HS-27A (cell line): Measurements from ENCODE around the gene HGF.
"Not testable (repeated sequence)": the region's sequence is repeated elsewhere in the genome, so short reads cannot be mapped to it uniquely, and the experiment has no call there.

Experiments
- DNase-seq: peaks from one replicate; pipeline ENCODE4 v3.0.0-alpha.2; 2012; ENCODE audit warnings: low read depth, missing footprints

HGF gene

DNA sequence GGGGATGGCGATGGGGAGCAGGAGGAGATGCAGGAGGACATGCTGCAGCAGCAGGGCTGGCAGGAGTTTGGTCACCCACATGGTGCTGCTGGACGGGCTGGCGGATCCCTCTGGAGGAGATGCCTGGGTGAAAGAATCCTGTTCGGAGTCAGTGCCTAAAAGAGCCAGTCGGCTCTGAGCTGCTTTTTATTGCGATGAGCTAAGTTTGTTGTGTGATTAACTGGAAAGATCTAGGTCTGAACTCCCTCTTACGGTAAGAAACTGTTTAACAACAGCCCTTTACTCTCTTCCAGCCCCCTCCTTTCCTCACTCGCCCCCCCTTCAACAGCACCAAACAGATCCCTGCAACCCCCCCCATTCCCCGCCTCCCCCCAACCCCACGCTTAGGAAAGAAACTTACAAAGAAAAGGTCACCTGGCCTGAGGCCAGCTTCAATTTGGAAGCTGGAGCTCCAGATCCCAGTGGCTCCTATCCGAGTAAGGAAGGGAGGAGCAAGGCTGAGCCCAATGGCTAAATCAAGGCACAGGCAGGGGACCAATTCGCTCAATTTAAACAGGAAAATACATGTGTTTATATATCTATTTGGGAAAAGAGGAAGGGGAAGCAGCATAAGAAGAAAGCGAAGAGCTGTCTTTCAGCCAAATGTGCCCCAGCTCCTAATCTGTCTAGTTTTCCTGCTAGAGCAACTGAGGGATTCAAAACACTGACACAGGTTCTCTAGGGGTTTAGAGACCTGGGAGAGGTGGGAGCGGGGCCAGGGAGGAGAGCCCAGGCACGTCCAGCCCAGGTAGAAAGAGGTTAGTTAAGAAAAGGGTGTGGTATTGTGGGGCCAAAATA, at the start of gene HGF:
HGF (minus strand) TSS at position 157 of the 837 bp plus-strand sequence; CDS start at position 81, 76 bp downstream.
- no peak for DNase-seq

DNA sequence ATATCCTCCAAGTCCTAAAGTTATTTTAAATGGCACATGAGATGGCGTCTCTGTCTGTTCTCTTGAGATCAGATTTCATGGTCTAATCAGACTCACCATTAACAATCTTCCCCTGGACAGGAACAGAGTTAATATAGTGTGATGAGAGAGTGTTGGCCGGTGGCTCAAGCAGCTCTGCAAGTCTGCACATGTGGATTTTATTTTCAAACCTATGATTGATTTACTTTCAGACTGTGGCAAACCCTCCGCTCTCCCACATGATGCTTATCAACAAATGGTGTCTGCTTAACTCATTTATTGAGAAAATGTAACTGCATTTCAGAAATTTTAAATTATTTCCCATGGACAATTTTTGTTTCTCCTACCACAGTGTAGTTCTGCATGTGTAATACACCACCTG, 46.5 kb upstream of the HGF start:
- DNase-seq, result no peak

- not testable (repeated sequence) for DNase-seq
Observed at GRCh38 chr7:81812866-81813476, 43.1 kb upstream of the HGF start.

DNA sequence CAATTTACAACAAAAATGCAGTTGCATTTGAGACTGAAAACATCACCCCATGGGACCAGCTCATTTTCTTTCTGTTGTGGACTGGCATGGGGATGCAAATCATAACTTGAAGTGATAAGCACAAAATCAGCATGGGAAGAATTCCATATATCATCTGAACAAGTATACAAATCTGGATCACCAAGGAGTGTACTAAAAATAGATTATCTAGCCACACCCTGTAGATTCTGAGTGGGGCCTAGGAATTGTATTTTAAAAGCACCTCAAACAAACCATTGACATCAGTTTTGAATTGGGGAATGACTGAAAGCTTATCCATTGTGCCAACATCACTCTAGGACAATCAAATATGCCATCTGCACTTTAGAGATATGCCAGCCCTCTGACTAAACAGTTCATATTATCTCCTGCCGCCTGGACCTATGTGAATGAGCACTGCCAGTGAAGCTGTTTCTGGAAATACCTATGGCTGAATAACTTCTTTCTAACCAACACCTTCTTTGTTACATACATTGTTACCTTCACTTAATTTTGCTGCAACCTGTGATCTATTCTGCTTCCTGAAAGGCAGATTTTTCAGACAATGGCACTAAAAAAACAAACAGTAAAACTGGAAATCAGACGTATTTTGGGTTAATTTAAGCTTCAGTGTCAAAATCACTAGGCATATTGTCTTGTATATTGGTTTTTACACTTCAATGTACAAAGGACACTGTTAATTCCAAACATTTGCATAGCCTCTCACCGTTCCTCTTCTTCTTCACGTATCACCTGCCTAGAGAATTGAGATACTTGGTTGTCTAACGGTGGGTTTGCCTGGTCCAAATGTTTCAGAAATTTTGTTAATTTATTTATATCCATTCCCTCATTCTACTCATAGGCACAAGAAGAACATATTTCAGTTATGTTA, 42.4 kb upstream of the HGF start:
- no peak for DNase-seq

GRCh38 chr7:81810476-81811155, 40.8 kb upstream of the HGF start:
- DNase-seq, result no peak

DNA sequence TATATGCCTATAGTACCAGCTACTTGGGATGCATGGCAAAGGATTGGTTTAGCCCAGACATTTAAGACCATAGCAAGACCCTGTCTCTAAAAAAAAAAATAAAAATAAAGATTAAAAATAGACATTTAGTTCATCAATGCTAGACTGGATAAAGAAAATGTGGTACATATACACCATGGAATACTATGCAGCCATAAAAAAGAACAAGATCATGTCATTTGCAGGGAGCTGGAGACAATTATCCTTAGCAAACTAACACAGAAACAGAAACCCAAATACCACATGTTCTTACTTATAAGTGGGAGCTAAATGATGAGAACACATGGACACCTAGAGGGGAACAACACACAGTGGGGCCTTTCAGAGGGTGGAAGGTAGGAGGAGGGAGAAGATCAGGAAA, 38.5 kb upstream of the HGF start:
- DNase-seq, result not testable (repeated sequence)

- DNase-seq, result no peak
Observed at GRCh38 chr7:81803267-81803666, 33.4 kb upstream of the HGF start.

DNA sequence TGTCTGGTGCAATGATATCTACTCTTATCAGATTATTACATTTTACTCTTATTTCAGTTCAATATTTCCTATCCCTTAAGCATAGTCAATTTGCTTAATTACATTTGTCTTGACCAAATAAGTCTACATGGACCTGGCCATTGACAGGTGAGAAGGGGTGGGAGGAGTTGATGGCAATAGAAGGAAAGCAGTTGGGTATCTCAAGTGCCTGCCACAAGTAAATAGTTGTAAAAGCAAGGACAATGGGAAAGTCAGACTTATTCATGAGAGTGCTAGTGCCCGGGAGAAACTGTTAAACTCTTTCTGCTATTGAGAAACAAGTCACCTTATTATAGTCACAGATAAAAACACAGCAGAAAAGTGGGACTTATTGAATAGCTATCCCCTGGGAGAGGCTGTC, 32.4 kb upstream of the HGF start:
- DNase-seq, result no peak

- DNase-seq, result no peak
Observed at GRCh38 chr7:81801532-81801931, 31.7 kb upstream of the HGF start.

- DNase-seq, result no peak
Observed at GRCh38 chr7:81791568-81792518, 22.0 kb upstream of the HGF start.

- DNase-seq, result no peak
Observed at GRCh38 chr7:81790686-81791085, 20.8 kb upstream of the HGF start.

GRCh38 chr7:81790120-81790500, 20.3 kb upstream of the HGF start:
- DNase-seq, result no peak

GRCh38 chr7:81789406-81790119, 19.7 kb upstream of the HGF start:
- DNase-seq, result no peak

DNA sequence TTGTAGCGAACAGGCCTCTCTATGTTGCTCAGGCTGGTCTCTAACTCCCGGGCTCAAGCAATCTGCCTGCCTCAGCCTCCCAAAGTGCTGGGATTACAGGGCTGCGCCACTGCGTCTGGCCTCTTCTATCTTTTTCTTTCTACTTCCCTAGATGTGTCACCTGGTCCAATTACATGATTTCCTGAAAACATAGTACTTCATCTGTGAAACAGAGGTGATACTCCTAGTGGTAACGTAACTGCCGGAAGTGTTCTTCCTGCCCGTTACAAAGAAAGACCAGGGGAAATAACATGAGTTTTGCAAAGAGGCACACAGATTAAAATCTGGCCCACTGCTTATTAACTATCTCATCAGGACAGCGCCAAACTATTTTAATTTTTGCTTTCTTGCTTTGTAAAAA, 18.4 kb upstream of the HGF start:
- DNase-seq, result no peak

DNA sequence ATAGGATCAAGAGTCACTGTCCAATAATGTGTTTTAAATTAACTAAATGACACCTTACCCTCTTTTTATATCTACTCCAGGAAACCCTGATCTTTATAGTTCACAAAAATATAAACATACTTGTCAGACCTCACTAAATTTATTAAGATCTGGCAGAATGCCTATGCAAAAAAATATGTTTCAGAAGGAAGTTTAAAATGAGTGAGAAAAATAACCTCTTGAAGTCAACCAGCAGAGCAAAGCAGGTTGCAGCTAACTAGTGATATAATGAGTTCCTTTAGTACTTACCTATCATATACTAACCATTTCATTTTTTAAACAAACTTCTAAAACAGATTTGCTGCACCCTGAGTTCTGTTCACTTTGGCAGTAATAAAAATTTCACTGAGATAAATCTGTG, 14.0 kb upstream of the HGF start:
- DNase-seq, result no peak

DNA sequence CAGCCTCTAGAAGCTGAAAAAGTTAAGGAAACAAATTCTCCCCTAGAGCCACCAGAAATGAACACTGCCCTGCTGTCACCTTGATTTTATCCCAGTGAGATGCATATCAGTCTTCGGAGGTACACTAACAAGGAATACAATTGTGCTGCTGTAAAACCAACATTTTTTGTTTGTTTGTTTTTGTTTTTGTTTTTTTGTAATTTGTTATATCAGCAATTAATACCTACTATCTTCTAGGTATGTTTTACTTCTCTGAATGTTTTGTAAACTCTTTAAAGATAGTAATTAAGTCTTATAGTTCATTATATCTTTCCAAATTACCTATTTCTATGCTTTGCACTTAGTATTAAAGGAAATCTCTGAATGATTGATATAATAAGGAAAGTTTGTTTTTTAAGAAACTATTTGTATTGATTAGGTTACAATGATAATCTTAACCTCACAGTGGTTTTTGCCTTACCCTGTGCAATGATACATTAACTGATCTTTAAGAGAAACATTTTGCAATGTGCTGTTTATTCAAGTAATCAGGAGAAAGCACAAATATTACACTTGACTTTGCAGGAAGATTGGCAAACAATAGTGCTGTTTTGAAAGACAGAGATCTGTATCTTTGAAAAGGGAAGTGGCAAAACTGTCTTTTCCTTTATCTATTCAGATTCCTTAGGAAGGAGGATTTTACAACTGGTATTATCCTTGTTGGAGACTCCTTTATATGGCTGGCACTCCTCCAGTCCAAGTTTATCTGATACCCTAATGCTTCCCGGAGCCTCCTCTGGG, 11.3 kb upstream of the HGF start:
- no peak for DNase-seq

- DNase-seq, result no peak
Observed at GRCh38 chr7:81779706-81780105, 9.9 kb upstream of the HGF start.

DNA sequence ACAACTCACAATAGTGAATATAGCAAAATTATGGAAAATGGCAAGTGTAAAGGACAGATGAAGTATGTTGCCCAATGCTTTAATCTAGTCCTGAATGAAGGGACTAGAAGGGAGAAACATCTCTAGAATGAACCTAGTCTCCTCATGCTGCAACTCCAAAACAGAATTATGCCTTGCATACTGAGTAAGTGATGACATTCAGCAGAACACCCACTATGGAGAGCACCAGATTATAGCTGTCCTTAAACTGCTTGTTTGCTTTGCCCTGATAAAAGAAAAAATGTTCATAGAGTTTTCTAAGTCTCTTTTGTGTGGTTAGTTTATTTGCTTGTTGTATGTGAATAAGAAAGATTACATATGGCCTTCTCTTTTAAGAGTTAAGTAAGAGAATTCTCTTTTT, 7.8 kb upstream of the HGF start:
- no peak for DNase-seq

DNA sequence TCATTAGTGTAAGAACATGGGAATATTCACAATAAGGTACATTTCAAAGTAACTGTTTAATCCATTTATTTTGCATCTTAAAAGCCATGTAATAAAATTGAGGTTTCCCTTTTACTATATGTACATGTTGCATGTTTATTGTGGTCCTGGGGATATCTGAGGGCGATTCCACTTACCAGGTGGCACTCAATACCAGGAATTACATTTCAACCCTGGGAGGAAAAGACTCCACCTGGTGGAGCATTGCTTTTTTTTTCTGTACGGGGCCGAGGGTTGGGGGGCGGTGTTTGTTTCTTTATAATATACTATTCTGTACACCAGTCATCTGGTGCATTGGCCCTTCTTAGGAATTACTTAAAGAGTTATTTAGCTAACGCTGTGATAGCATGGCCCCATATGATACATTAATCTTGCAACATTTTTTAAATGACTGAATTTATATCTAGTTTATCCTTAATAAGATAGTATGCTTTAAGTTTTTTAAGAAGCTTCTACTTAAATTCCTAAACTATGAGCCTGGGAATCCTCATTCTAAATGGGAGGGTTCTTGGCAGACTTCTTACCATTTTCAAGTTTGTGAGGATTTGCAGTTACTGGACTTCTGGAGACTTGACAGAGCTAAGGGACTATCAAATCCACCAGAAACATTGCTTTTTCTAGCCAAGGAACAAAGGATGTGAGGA, 7.2 kb upstream of the HGF start:
- DNase-seq, result no peak
